ENCODE measurements around the gene FBXO46. TPM values are rescaled to one million over a fixed set of nuclear protein-coding genes. Genes with fewer than 3 reads are reported as not detected.
A peak's percentile ranks its signal among the peaks of the same experiment; 100 is the strongest.
"Not testable (repeated sequence)": the region's sequence is repeated elsewhere in the genome, so short reads cannot be mapped to it uniquely, and the experiment has no call there.

FBXO46 gene
- total RNA-seq, 1 donor from 2014 or later = 23.6 TPM

DNA sequence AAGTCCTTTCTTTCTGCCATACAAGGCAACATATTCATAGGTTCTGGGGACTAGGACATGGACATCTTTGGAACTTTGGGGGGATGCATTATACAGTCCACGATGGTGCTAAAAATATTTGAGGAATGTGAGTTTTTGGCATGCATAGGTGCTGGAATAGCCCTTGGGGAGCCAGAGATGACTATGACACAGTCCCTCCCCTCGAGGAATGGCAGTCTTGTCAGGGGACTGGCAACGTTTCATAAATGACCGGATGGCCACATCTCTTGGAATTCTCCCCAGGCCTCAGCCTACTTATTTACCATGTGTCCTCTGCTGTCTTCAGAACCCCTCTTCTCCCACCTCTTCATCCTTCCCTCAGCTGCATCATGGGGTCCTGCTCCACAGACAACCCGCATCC lies 16.2 kb upstream of the FBXO46 start:
- ATAC-seq (no peak), DNase-seq (ENCODE audit: low spot score) (no peak)
- intact Hi-C loops (cut with DNase I) = no loop called here

DNA sequence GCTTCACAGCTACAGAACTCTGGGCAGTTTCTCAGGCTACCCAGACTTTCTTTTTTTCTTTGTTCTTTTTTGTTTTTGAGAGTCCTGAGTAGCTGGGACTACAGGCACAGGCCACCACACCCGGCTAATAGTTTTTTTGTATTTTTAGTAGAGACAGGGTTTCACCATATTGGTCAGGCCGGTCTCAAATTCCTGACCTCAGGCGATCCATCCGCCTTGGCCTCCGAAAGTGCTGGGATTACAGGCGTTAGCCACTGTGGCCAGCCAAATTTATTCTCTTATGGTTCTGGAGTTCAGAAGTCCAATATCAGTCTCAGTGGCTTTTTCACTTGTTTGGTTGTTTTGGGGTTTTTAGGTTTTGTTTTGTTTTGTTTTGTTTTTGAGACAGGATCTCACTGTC lies 14.9 kb upstream of the FBXO46 start:
- no peak for DNase-seq (ENCODE audit: low spot score)
- ATAC-seq = no peak
- intact Hi-C loops (cut with DNase I) = no loop called here

DNA sequence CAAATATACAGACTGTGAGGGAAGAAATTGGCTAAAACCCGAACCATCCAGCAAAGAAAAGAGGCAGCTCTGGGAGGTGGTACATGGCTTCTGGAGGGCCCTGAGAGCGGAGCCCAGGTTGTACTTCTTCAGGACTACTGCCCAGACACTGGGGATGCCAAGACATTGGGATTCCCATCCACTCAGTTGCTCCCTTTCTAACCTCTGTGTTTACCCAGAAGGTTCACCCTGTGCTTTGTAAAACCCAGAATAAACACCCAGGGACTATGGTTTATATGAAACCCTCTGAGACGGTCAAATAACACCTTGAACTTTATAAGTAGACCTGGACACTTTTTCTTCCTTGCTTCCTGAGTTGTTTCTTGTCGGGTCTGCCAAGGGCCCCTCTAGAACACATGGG lies 12.3 kb upstream of the FBXO46 start:
- intact Hi-C loops (cut with DNase I) = no loop called here
- ATAC-seq (no peak), DNase-seq (ENCODE audit: low spot score) (no peak)

DNA sequence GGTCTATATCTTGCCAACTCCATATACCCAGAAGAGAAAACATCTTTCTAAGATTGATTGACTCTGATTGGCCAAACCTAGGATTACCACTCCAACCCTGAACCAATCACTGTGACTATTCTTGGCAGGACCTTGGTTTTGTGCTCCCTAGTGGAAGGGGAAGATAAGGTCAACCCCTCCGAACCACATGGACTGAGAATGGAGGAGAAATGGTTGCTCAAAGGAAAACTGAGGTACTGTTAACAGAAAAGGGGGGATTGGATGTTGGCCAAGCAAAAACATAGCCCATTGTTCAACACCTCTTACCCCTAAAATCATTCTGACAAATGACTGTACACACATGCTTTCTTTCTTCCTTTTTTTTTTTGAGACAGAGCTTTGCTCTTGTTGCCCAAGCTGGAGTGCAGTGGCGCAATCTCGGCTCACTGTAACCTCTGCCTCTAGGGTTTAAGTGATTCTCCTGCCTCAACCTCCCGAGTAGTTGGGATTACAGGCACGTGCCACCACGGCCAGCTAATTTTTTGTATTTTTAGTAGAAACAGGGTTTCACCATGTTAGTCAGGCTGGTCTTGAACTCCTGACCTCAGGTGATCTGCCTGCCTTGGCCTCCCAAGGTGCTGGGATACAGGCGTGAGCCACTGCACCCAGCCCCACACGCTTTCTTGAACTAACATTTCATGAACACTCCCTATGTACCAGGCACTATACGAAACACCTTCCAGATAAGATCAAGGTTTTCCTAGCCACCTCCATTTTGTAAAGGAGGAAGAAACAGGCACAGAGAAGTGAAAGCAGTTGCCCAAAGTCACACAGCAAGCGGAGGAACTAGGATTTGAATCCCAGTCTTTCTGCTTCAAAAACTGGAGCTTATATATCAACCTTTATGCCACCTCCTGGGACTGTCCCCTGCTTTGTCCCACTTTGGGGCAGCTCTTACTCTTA lies 9.1 kb upstream of the FBXO46 start:
- DNase-seq (ENCODE audit: low spot score) = no peak
- no peak for ATAC-seq
- intact Hi-C loops (cut with DNase I) = no loop called here

DNA sequence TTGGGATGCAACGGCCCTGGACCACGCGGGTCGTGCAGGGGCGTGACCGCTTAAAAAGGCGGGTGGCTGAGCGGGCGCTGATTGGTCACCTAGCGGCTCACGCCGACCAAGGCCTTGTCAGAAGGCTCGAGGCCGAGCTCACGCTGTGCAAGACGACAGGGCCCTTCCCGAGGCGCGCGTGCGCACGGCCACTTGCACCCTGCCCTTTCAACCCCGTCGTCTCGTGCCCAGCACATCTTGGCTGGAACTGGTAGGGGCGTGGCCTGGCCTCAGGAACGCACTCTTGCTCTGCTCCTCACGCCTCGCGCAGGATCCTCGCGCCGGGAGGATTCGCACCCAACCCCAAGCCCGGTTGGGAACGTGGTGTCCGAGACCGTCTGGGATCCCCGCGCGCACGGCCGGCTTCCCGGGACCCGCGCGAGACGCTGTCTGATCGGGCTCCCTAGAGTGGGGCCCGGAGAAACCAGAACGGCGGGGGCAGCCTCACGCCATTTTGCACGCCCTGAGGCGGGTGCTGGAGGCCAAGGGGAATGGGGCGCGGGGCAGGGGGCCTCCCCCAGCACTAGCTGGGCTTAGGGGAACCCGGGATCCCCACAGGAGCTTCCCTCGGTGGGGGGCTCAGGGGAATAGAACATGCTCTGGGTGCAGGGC lies 2.6 kb upstream of the FBXO46 start, which contains the start of gene MEIOSIN:
Gene MEIOSIN (plus strand): TSS at position 280 of the 651 bp plus-strand sequence. CDS start 1,938 bp downstream, outside the sequence.
- ATAC-seq (no peak), DNase-seq (ENCODE audit: low spot score) (no peak)
- intact Hi-C loops (cut with DNase I) = no loop called here

DNA sequence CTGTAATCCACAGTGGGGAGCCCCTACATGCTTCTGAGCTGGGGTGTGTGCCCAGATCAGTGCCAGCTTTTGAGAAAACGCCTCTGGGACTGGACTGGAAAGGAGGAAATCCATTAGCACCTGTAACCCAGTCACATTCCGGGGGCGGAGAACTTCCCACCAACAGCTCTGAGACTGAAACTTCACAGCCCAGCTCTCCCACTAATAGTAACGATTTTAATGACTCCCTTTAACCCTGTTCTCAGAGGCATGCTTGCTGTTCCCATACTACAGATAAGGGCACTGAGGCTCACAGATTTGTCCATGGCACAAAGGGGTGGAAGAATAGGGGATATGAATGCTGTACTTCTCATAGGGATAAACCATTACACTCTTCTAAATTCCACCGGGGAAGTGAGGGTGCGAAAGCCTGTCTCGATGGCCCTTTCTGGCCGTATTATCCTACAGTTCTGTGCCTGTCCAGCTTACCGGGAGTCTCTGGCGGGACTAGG lies 851 bp downstream of the FBXO46 start:
- ATAC-seq (no peak), DNase-seq (ENCODE audit: low spot score) (no peak)
- intact Hi-C loops (cut with DNase I) = no loop called here

DNA sequence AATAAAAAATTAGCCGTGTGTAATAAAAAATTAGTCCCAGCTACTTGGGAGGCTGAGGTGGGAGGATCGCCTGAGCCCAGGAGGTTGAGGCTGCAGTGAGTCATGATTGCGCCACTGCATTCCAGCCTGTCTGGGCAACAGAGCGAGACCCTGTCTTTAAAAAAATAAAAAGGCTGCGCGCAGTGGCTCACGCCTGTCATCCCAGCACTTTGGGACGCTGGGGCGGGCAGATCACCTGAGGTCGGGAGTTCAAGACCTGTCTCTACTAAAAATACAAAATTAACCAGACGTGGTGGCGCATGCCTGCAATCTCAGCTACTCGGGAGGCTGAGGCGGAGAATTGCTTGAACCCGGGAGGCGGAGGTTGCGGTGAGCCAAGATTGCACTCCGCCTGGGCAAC lies 2.0 kb downstream of the FBXO46 start:
- DNase-seq (ENCODE audit: low spot score); ATAC-seq; intact Hi-C loops (cut with DNase I): not testable (repeated sequence)

DNA sequence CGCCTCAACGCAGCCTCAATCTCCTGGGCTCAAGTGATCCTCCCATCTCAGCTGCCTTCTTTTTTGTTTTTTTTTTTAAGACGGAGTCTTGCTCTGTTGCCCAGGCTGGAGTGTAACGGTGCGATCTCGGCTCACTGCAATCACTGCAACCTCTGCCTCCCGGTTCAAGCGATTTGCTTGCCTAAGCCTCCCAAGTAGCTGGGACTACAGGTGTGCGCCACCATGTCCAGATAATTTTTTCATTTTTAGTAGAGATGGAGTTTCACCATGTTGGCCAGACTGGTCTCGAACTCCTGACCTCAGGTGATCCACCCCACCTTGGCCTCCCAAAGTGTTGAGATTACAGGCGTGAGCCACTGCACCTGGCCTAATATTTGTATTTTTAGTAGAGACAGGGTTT lies 10.6 kb downstream of the FBXO46 start:
- DNase-seq (ENCODE audit: low spot score); intact Hi-C loops (cut with DNase I); ATAC-seq: not testable (repeated sequence)

DNA sequence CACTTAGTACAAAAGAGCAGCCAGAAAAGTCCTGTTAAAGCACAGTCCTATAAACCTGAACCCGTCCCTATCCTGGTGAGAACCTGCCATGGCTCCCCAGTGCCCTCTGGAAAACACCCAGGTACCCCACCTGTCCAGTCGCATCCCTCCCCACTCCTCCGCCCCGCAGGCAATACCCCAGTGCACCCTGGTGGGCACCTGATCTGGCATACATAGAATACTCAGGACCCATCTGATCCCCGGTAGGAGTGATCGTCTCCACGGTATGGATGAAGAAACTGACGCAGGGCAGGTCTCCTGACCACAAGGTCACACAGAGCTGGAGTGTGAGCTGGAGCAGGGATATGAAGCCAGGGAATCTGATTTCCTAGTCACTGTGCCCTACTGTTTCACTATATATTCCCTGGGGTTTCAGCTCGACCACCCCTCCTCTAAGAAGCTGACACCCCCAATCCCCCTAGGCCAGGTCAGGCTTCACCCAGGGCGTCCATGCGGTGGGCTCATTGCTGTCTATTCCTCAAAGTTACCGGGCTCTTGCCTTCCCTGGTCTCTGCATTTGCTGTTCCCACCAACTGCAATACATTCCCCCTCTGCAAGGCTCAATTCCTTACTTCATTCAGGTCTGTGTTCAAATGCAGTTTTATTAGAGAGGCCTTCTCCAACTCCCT lies 12.6 kb downstream of the FBXO46 start:
- intact Hi-C loops (cut with DNase I) = no loop called here
- peak; percentile 0 for ATAC-seq
- DNase-seq (ENCODE audit: low spot score) = peak; percentile 67

DNA sequence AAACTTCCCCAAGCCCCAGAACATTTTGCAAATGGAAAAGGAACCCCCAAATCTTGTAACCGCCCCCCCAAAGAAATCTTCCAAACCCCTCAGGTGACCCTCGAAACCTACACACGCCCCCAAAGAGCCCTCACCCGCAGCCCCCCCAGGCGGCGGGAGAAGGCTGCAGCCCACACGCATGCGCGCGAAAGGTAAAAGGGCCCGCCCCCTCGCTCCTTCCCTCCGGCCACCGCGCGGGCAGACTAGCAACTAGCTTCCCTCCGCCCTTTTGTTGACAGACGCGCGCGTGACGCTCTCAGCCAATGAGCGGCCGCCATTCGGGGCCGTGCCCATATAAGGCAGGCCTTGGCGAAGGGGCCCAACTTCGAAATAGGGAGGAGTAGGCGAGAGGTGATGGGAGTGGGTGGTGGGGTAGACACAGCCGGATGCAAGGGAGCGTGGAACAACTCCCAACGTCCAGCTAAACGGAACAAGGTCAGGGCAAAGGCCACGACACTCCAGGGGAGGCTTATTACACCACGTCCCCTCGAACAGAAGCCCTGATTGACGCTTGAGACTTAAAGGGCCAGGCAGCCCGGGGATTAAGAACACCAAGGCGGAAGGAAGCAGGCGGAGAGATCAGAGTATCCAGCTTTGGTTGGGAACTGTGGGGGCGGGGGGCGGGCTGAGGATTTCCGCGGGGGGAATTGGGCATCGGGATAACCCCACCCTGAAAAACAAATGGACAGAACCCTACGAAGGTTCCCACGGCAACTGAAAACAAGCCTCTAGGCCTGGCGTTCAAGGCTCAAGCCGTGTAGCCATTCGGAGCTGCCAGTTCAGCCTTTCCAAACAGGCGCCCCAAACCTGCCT lies 13.3 kb downstream of the FBXO46 start:
- peak; percentile 98 for ATAC-seq
- intact Hi-C loops (cut with DNase I) = no loop called here
- peak; percentile 99 for DNase-seq (ENCODE audit: low spot score)

DNA sequence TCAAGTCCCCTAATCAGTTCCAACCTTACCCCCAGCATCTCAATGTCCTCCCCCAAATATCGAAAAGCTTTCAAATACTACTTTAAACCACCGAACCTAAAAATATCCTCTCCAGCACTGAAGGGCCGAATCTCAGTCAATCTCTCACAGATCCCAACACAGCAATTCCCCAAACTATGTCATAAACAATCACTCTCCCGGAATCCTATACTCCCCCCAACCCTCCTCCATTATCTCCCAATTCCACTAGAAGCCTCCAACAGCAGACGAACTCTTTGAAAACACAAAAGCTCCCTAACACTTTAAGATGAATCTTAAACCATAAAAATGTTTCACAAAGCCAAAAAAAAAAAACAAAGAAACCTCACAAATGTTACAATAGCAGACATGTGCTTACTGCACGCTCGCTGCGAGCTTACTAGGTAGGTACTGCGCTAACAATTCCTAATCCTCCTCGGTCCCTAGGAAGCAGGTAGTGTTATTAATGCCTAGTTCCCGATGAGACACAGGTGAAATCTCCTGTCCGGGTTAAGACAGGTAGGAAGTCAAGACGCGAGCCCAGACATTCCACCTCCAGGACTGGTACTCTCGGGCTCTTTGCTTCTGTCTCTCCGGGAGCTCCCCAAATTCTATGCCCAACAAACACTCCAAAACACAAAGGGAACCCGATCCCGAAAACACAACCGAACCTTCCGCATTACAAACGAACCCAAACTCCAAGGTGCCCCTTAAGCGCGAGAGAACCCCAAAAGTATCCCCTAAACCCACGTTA lies 14.2 kb downstream of the FBXO46 start:
- intact Hi-C loops (cut with DNase I) = no loop called here
- DNase-seq (ENCODE audit: low spot score) = no peak
- no peak for ATAC-seq

DNA sequence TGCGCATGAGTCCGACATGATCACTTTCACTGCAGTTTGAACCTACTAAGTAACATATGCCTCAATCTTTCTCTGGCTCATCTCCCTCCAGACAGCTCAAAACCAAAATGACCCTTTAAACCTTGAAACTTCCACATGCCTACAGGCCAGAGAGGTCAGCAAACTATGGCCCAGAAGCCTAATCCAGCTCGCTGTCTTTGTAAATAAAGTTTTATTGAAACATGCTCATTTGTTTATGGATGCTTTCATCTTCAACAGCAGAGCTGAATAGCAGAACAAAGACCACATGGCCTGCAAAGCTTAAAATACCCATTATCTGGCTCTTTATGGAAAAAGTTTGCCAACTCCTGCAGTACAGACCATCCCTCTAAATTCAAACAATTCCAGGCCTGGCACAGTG lies 15.6 kb downstream of the FBXO46 start:
- no peak for ATAC-seq
- DNase-seq (ENCODE audit: low spot score) = no peak
- intact Hi-C loops (cut with DNase I) = no loop called here

DNA sequence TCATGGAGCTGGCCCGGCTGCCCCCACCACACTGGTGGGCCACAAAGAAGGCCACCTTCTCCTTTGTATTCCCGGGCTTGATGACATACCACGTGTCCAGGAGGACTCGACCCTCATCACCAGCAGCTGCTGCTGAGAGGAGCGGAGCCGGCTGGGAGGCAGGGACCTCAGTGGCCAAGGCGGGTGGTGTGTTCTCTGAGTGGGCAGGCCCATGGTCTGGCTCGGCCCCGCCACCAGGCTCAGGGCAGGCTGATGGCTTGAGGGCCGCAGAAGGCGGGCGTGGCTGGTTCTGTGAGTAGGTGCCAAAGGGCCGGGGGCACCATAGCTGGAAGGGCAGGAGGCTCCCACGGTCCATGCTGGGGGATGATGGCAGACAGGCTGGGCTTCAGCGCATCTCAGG lies 17.6 kb downstream of the FBXO46 start:
- DNase-seq (ENCODE audit: low spot score) = no peak
- intact Hi-C loops (cut with DNase I) = no loop called here
- ATAC-seq = no peak

DNA sequence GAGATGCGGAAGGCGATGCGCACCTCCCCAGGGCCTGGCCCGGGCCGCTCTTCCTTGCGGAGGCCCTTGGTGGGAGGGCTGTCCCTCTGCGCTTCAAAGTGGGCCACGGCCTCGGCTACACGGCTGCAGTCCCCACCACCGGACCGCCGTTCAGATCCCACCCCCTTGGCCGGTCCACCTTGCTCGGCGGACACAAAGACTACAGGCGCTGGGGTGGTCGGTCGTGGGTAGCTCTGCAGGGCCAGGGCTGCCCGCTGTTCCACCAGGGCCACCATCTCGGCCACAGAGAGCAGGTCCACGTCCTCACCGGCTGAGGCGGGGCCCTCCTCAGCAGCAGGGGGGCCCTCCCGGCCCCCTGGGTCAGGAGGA lies 18.0 kb downstream of the FBXO46 start:
- DNase-seq (ENCODE audit: low spot score) (no peak), ATAC-seq (no peak)
- intact Hi-C loops (cut with DNase I) = no loop called here

DNA sequence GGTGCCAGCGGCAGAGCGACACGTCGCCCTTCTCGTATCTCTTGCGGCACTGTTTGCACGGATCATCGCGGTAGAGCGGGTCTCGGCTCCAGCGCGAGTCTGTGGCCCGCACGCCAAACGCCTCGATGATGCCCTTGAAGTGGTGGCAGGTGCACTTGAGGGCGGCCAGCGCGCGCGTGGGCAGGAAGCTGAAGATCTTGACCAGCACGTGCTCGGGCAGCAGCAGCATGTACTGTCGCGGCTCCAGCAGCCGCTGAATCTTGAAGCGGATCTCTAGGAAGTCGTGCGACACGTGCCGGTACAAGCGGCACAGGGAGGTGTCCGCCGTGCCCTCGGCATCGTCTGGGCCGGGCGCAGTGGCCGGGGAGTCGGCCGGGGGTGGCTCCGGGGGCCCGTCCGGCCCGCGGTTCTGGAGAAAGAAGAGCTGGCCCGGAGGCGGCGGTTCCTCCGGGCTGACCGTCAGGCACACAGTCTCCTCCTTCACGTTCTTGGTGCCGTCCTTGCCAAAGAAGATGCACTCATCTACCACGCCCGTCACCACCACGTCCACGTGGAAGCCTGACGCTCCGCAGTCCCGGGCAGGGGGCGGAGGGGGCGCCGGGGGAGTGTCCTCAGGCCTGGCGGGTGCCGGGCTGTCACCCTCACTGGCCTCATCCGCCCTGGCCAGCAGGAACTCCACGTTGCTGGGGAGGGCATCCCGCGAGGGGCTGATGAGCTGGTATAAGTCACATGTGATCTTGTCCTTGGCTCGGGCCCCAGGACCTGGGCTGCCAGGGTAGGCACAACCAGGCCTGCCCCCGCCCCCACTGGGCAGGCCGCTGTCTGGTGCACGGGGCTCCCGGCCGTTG lies 18.6 kb downstream of the FBXO46 start:
- intact Hi-C loops (cut with DNase I) = no loop called here
- DNase-seq (ENCODE audit: low spot score) (no peak), ATAC-seq (no peak)

DNA sequence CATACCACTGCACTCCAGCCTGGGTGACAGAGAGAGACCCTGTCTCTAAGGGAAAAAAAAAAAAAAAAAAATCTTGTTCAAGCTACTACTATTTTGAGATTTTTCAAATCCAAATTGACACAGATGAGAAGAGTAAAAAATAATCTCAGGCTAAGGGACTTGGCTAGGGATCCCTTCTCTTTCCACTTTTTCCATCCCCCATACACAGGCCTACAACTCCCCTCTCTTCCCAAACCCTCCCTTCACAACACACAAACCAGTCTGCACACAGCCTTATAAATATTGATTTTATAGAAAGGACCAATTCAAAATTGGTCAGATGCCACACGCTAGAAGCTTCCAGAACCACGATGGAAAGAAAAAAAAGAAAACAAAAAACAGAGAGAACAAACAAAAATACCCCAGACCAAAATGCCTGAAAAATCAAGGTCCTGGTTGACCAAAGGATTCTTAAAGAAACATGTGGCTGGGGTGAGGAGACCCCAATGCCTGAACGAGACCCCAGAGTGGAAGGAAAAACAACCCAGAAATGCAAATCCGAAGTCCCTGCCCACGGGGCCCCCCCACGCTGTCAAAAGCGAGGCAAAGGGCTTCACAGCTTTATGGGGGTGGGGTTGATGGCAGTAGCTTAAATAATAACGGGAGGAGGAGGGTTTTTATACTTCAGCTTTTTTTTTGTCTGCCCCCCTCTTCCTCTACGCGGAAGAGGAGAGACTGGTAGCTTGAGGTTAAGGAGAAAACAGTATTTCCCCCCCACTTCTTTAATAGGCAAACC lies 20.2 kb downstream of the FBXO46 start:
- ATAC-seq = no peak

More for the DNA sequence above, 20.2 kb downstream of the FBXO46 start:
- no peak for DNase-seq (ENCODE audit: low spot score)
- intact Hi-C loops (cut with DNase I) = no loop called here
